NCI-H82 treated with DMSO at 0.1 percent for 48 hours (cell line): ENCODE results near the gene CRTAC1.

Experiments
- DNase-seq: peaks from one replicate; lab custom pipeline; 2025; ENCODE audit not compliant: unreplicated experiment; lab: John Stamatoyannopoulos, UW

The CRTAC1 gene

GRCh38 chr10:98030991-98031431 lies 590 bp upstream of the CRTAC1 start:
- DNase-seq = no peak

GRCh38 chr10:98029149-98030092 lies 1.0 kb downstream of the CRTAC1 start:
- no peak for DNase-seq

GRCh38 chr10:98028168-98028770 lies 2.2 kb downstream of the CRTAC1 start:
- peak; percentile 47 for DNase-seq

- no peak for DNase-seq
These were observed 7.4 kb downstream of the CRTAC1 start for GRCh38 chr10:98023024-98023423.

GRCh38 chr10:98020784-98021183 lies 9.6 kb downstream of the CRTAC1 start:
- DNase-seq = no peak

GRCh38 chr10:98020254-98020653 lies 10.2 kb downstream of the CRTAC1 start:
- no peak for DNase-seq

GRCh38 chr10:98019784-98020183 lies 10.6 kb downstream of the CRTAC1 start:
- DNase-seq = no peak

GRCh38 chr10:98016772-98017475 lies 13.5 kb downstream of the CRTAC1 start:
- no peak for DNase-seq

GRCh38 chr10:98013776-98014175 lies 16.6 kb downstream of the CRTAC1 start:
- DNase-seq = no peak

- DNase-seq = no peak
These were observed 17.3 kb downstream of the CRTAC1 start for GRCh38 chr10:98013122-98013521.

- DNase-seq = peak; percentile 49
These were observed 17.8 kb downstream of the CRTAC1 start for GRCh38 chr10:98012644-98013043.

- no peak for DNase-seq
These were observed 19.3 kb downstream of the CRTAC1 start for GRCh38 chr10:98010939-98011685.

- DNase-seq = no peak
These were observed 24.2 kb downstream of the CRTAC1 start for GRCh38 chr10:98006266-98006665.

GRCh38 chr10:98001736-98002135 lies 28.7 kb downstream of the CRTAC1 start:
- no peak for DNase-seq

- no peak for DNase-seq
These were observed 30.1 kb downstream of the CRTAC1 start for GRCh38 chr10:98000346-98000745.

GRCh38 chr10:97999923-98000248 lies 30.5 kb downstream of the CRTAC1 start:
- no peak for DNase-seq

GRCh38 chr10:97999066-97999922 lies 31.1 kb downstream of the CRTAC1 start:
- DNase-seq = no peak

GRCh38 chr10:97991871-97992270 lies 38.5 kb downstream of the CRTAC1 start:
- no peak for DNase-seq

- DNase-seq = no peak
These were observed 48.6 kb downstream of the CRTAC1 start for GRCh38 chr10:97981816-97982215.

- no peak for DNase-seq
These were observed 52.7 kb downstream of the CRTAC1 start for GRCh38 chr10:97977673-97978072.
